IPS-18c (cell line): ENCODE results near the gene TSHZ1.

Source experiments
- H3K4me3 ChIP-seq: 2 replicates; pipeline ENCODE4 v1.7.0; 2013; ENCODE audit warnings: low read depth, mild to moderate bottlenecking, low read length, moderate library complexity; ENCODE audit not compliant: insufficient read depth
- H3K9me3 ChIP-seq: one replicate; pipeline ENCODE4 v1.6.1; 2013; ENCODE audit warnings: mild to moderate bottlenecking, low read length, moderate library complexity; ENCODE audit not compliant: control insufficient read depth, insufficient read depth

Gene TSHZ1

GRCh38 chr18:75269696-75270095 is 59.1 kb downstream of the TSHZ1 start:
- H3K4me3 ChIP-seq, result no peak overlapping the region
- no peaks in the 10 kb centered on the region for H3K9me3 ChIP-seq

GRCh38 chr18:75271952-75272351 is 61.4 kb downstream of the TSHZ1 start:
- Histone ChIP-seq H3K4me3 (no peak overlapping the region), H3K9me3 (no peaks in the 10 kb centered on the region)

- Histone ChIP-seq H3K4me3 (no peak overlapping the region), H3K9me3 (no peaks in the 10 kb centered on the region)
These were observed 63.2 kb downstream of the TSHZ1 start for GRCh38 chr18:75273817-75274216.

- Histone ChIP-seq H3K9me3 (no peaks in the 10 kb centered on the region), H3K4me3 (no peak overlapping the region)
These were observed 64.6 kb downstream of the TSHZ1 start for GRCh38 chr18:75275226-75275625.

- no peak overlapping the region for H3K4me3 ChIP-seq
- no peaks in the 10 kb centered on the region for H3K9me3 ChIP-seq
These were observed 66.4 kb downstream of the TSHZ1 start for GRCh38 chr18:75276818-75277609.

GRCh38 chr18:75277610-75277928 is 67.0 kb downstream of the TSHZ1 start:
- Histone ChIP-seq H3K4me3 (no peak overlapping the region), H3K9me3 (no peaks in the 10 kb centered on the region)

GRCh38 chr18:75279381-75279780 is 68.8 kb downstream of the TSHZ1 start:
- H3K4me3 ChIP-seq, result no peak overlapping the region

GRCh38 chr18:75280427-75281280 is 70.1 kb downstream of the TSHZ1 start:
- H3K9me3 ChIP-seq, result no peaks in the 10 kb centered on the region
- H3K4me3 ChIP-seq, result no peak overlapping the region

More at GRCh38 chr18:75279381-75279780, 68.8 kb downstream of the TSHZ1 start:
- H3K9me3 ChIP-seq, result no peaks in the 10 kb centered on the region

GRCh38 chr18:75282746-75283145 is 72.1 kb downstream of the TSHZ1 start:
- Histone ChIP-seq H3K4me3 (no peak overlapping the region), H3K9me3 (no peaks in the 10 kb centered on the region)

GRCh38 chr18:75283731-75284130 is 73.1 kb downstream of the TSHZ1 start:
- H3K9me3 ChIP-seq, result no peaks in the 10 kb centered on the region
- H3K4me3 ChIP-seq, result no peak overlapping the region

- Histone ChIP-seq H3K9me3 (no peaks in the 10 kb centered on the region), H3K4me3 (no peak overlapping the region)
These were observed 74.0 kb downstream of the TSHZ1 start for GRCh38 chr18:75284566-75284965.

GRCh38 chr18:75285876-75286275 is 75.3 kb downstream of the TSHZ1 start:
- Histone ChIP-seq H3K9me3 (no peaks in the 10 kb centered on the region), H3K4me3 (no peak overlapping the region)

GRCh38 chr18:75287006-75287405 is 76.4 kb downstream of the TSHZ1 start:
- H3K9me3 ChIP-seq, result no peaks in the 10 kb centered on the region
- no peak overlapping the region for H3K4me3 ChIP-seq

- no peak overlapping the region for H3K4me3 ChIP-seq
- H3K9me3 ChIP-seq, result no peaks in the 10 kb centered on the region
These were observed 77.1 kb downstream of the TSHZ1 start for GRCh38 chr18:75287700-75288099.

- Histone ChIP-seq H3K4me3 (no peak overlapping the region), H3K9me3 (no peaks in the 10 kb centered on the region)
These were observed 79.2 kb downstream of the TSHZ1 start for GRCh38 chr18:75289761-75290160.

GRCh38 chr18:75290737-75291358 is 80.3 kb downstream of the TSHZ1 start:
- Histone ChIP-seq H3K4me3 (no peak overlapping the region), H3K9me3 (no peaks in the 10 kb centered on the region)

- H3K4me3 ChIP-seq, result no peak overlapping the region
- H3K9me3 ChIP-seq, result no peaks in the 10 kb centered on the region
These were observed 80.9 kb downstream of the TSHZ1 start for GRCh38 chr18:75291460-75291859.

GRCh38 chr18:75293591-75293990 is 83.0 kb downstream of the TSHZ1 start:
- no peak overlapping the region for H3K4me3 ChIP-seq
- H3K9me3 ChIP-seq, result no peaks in the 10 kb centered on the region
